K562 (cell line): Measurements from ENCODE around the gene LTBP2. TPM values are rescaled to one million over a fixed set of nuclear protein-coding genes. Genes with fewer than 3 reads are reported as not detected.

Experiments
- ATAC-seq: fragments of 200-7000 bp; cut with Tn5 transposase; 3 replicates; pipeline ENCODE4 v1.9.1; 2020; ENCODE audit warnings: moderate library complexity
- BruUV-seq: library from RNA; stranded (reverse); fragments of 400-500 nt; replicated peaks from 2 replicates; lab custom pipeline; 2021; lab: Mats Ljungman, UMichigan
- CTCF ChIA-PET: fragments of 300-600 bp; formaldehyde crosslinking; extraction: SDS; loops from one replicate; lab custom pipeline; 2021; ENCODE audit warnings: low intra/inter-chr PET ratio; lab: Yijun Ruan, JAX
- POLR2A ChIA-PET: fragments of 300-600, 350-650 bp; sonication (Branson Sonifier 250); formaldehyde crosslinking; extraction: SDS; loops from one replicate; lab custom pipeline; 2021; ENCODE audit warnings: antibody characterized with exemption, inconsistent platforms; lab: Yijun Ruan, JAX
- DNase-seq, 4 experiments: peaks; one replicate each; pipeline versions ENCODE4 v3.0.0 to v3.0.0-alpha.2; 2011 to 2018; ENCODE audit warnings: low spot score in 3 of 4, mixed read lengths in 3 of 4; ENCODE audit errors: extremely low read depth in 1 of 4
- FAIRE-seq: peaks from 2 replicates; lab custom pipeline; 2011; peaks lifted over from hg19 to GRCh38; lab: Jason Lieb, UNC
- H2AFZ ChIP-seq: 2 replicates; pipeline ENCODE4 v1.6.0; 2011; ENCODE audit warnings: low read depth, low read length, control low read depth, inconsistent platforms
- H3K27ac ChIP-seq: fragments of 200-600 bp; 3 replicates; pipeline ENCODE4 v1.8.0; 2011; ENCODE audit warnings: low read depth, mild to moderate bottlenecking, control low read depth, inconsistent platforms, low read length, moderate library complexity, mixed read lengths; ENCODE audit errors: extremely low read depth
- H3K27me3 ChIP-seq, 2 experiments: fragments of 300-600 bp in 1 of 2; 2 replicates in 1 of 2; 3 replicates in 1 of 2; pipeline versions ENCODE4 v1.6.0 to v1.8.0; 2011; ENCODE audit warnings: inconsistent platforms in 2 of 2, low read length in 2 of 2, mild to moderate bottlenecking in 1 of 2, mixed read lengths in 1 of 2, moderate library complexity in 1 of 2; ENCODE audit not compliant: control insufficient read depth in 2 of 2, insufficient read depth in 2 of 2
- H3K36me3 ChIP-seq: fragments of 300-600 bp; 3 replicates; pipeline ENCODE4 v1.8.0; 2011; ENCODE audit warnings: mild to moderate bottlenecking, low read length, inconsistent platforms; ENCODE audit not compliant: control insufficient read depth, insufficient read depth
- H3K4me1 ChIP-seq, 2 experiments: fragments of 200-600 bp in 1 of 2; replicated peaks in 1 of 2; 2 replicates in 1 of 2; 3 replicates in 1 of 2; pipeline versions ENCODE4 v1.5.1 to v1.8.0; 2011; ENCODE audit warnings: inconsistent platforms in 2 of 2, low read length in 2 of 2, mild to moderate bottlenecking in 1 of 2, mixed read lengths in 1 of 2, moderate library complexity in 1 of 2; ENCODE audit not compliant: control insufficient read depth in 2 of 2, insufficient read depth in 2 of 2
- H3K4me2 ChIP-seq: 2 replicates; pipeline ENCODE4 v1.6.1; 2011; ENCODE audit warnings: low read length, control low read depth, inconsistent platforms, mixed read lengths; ENCODE audit not compliant: insufficient read depth
- H3K4me3 ChIP-seq: fragments of 200-600 bp; sonication (generic), shearing (Covaris generic); 2 replicates; pipeline ENCODE4 v1.5.1; 2016; ENCODE audit warnings: control low read depth, inconsistent platforms
- H3K79me2 ChIP-seq: fragments of 200-600 bp; 3 replicates; pipeline ENCODE4 v1.8.0; 2011; ENCODE audit warnings: low read length, inconsistent platforms; ENCODE audit not compliant: control insufficient read depth, insufficient read depth
- H3K9ac ChIP-seq, 2 experiments: 2 replicates each; pipeline versions ENCODE4 v1.6.0 to v1.6.1; 2011; ENCODE audit warnings: low read depth in 2 of 2, low read length in 2 of 2, control low read depth in 1 of 2, inconsistent platforms in 1 of 2, mild to moderate bottlenecking in 1 of 2, mixed read lengths in 1 of 2; ENCODE audit not compliant: insufficient read depth in 1 of 2
- H3K9me1 ChIP-seq: one replicate; pipeline ENCODE4 v1.6.0; 2011; ENCODE audit warnings: inconsistent platforms, mild to moderate bottlenecking, low read length, moderate library complexity; ENCODE audit not compliant: control insufficient read depth, insufficient read depth
- H3K9me3 ChIP-seq: replicated peaks from 2 replicates; pipeline ENCODE4 v1.5.1; 2011; ENCODE audit warnings: low read depth, low read length, inconsistent platforms; ENCODE audit not compliant: control insufficient read depth, insufficient read depth
- H4K20me1 ChIP-seq: replicated peaks from 2 replicates; pipeline ENCODE4 v1.6.1; 2011; ENCODE audit warnings: low read length, inconsistent platforms, mixed read lengths; ENCODE audit not compliant: control insufficient read depth, insufficient read depth
- CGGBP1 ChIP-seq: fragments of 250-450 bp; sonication (Bioruptor Pico); IDR thresholded peaks from 2 replicates; pipeline ENCODE4 v1.9.0; 2021; ENCODE audit warnings: mild to moderate bottlenecking
- HMBOX1 ChIP-seq: sonication (generic); IDR thresholded peaks from 2 replicates; pipeline ENCODE4 v1.6.1; 2016
- HNRNPL ChIP-seq: fragments of 200-400 bp; formaldehyde crosslinking; IDR thresholded peaks from 2 replicates; pipeline ENCODE4 v1.6.1; 2017; ENCODE audit warnings: low read depth, mild to moderate bottlenecking, low read length
- HSF4 ChIP-seq: fragments of 250-450 bp; sonication (Bioruptor Pico); IDR thresholded peaks from 2 replicates; pipeline ENCODE4 v2.1.2; 2022; ENCODE audit warnings: mild to moderate bottlenecking, moderate library complexity, borderline replicate concordance
- KLF6 ChIP-seq: fragments of 250-450 bp; sonication (Bioruptor Pico); IDR thresholded peaks from 2 replicates; pipeline ENCODE4 v1.4.0; 2020; ENCODE audit warnings: mild to moderate bottlenecking, moderate library complexity, borderline replicate concordance
- PBX2 ChIP-seq, 2 experiments: IDR thresholded peaks in 1 of 2; conservative IDR thresholded peaks in 1 of 2; 2 replicates each; pipeline ENCODE4 v1.6.1; 2016; ENCODE audit warnings: low read depth in 2 of 2, mild to moderate bottlenecking in 1 of 2, missing compliant biosample characterization in 1 of 2, missing genetic modification characterization in 1 of 2, moderate library complexity in 1 of 2
- POLR2G ChIP-seq: fragments of 200-400 bp; formaldehyde crosslinking; IDR thresholded peaks from 2 replicates; pipeline ENCODE4 v1.6.1; 2017; ENCODE audit warnings: low read depth, mild to moderate bottlenecking, antibody characterized with exemption, low read length, moderate library complexity
- TFAM ChIP-seq: fragments of 250-450 bp; sonication (Bioruptor Pico); conservative IDR thresholded peaks from 2 replicates; pipeline ENCODE4 v1.5.0; 2021; ENCODE audit warnings: mild to moderate bottlenecking, moderate library complexity
- ZNF398 ChIP-seq: fragments of 250-450 bp; sonication (Bioruptor Pico); IDR thresholded peaks from 2 replicates; pipeline ENCODE4 v1.8.0; 2021; ENCODE audit warnings: moderate library complexity, mild to moderate bottlenecking, inconsistent platforms
- ZNF609 ChIP-seq: sonication (generic); formaldehyde crosslinking; IDR thresholded peaks from 2 replicates; pipeline ENCODE4 v1.8.1; 2023; ENCODE audit warnings: missing genetic modification reagents, mild to moderate bottlenecking, borderline replicate concordance
- WGBS: fragments of 100-300 bp; shearing (Covaris generic); methylation state at CpG from one replicate; pipeline ENCODE4 v1.1.6; 2016; ENCODE audit warnings: low coverage, mixed read lengths; ENCODE audit not compliant: insufficient coverage; ENCODE audit errors: missing lambda C conversion rate; 5-methylcytosine and 5-hydroxymethylcytosine counted together
- in situ Hi-C: fragments of 300-500 bp; cut with MboI; formaldehyde crosslinking; loops from 4 replicates; pipeline ENCODE4 v1.15.0; 2018; ENCODE audit warnings: inconsistent platforms, mixed read lengths
- intact Hi-C: fragments of 100-400 bp; cut with micrococcal nuclease; formaldehyde crosslinking; loops from 2 replicates; pipeline ENCODE4 v1.14.2; 2022
- polyA plus RNA-seq, 8 experiments: library from polyadenylated mRNA; depleted of rRNA in 4 of 8; stranded (reverse) in 5 of 8; unstranded in 3 of 8; fragments of >200 nt; fragmentation: Nextera tagmentation in 2 of 8; fragmentation: Illumina TruSeq in 1 of 8; extraction: Ambion mirVana in 2 of 8; extraction: Trizol in 1 of 8; gene quantifications; 2 replicates each; pipeline versions ENCODE4 v1.2.1 to v1.2.3, GENCODE V29; 2011 to 2014; ENCODE audit warnings: inconsistent platforms in 1 of 8, missing spikeins in 1 of 8
- total RNA-seq, 7 experiments: library from RNA; depleted of rRNA in 6 of 7; stranded (reverse); fragments of >200 nt in 6 of 7; fragmentation: Illumina TruSeq in 2 of 7; extraction: Trizol in 2 of 7; gene quantifications; 2 replicates each; pipeline versions ENCODE4 v1.2.1 to v1.2.3, GENCODE V29; 2011 to 2021; ENCODE audit warnings: low replicate concordance in 1 of 7

LTBP2 gene
- total and polyA plus RNA-seq, 9 of the 15 experiments (the other 6 are each of a cell fraction or from before 2014, with no cell fraction given): under 0.01 to 0.18 (median 0.03) TPM; not detected in 3

- Histone ChIP-seq H3K36me3 (no peaks in the 10 kb centered on the region), H2AFZ (no peak overlapping the region), H3K79me2 (no peaks in the 10 kb centered on the region), H3K9me3 (no peaks in the 10 kb centered on the region), H3K27ac (no peak overlapping the region), H3K4me1 (no peaks in the 10 kb centered on the region; a peak in 1 of 5 replicates), H4K20me1 (no peaks in the 10 kb centered on the region), H3K9ac (no peak overlapping the region), H3K4me3 (no peak overlapping the region), H3K9me1 (no peaks in the 10 kb centered on the region), H3K4me2 (no peak overlapping the region), H3K27me3 (peaks cover 0 to 27% of the 10 kb centered on the region in 2 experiments; a peak in 2 of 5 replicates)
- DNase-seq (no peak), FAIRE-seq (no peak), ATAC-seq (no peak)
- in situ Hi-C loops (no loop called here), intact Hi-C loops (no loop called here)
- ChIA-PET CTCF (no interaction called here), POLR2A (no interaction called here)
- WGBS: 0% methylated on average over 3 of the region's 3 CpGs
- BruUV-seq: no TSS peak
- TF ChIP-seq CGGBP1 (CRISPR knock-in tag) (no peak), KLF6 (CRISPR knock-in tag) (no peak), HSF4 (CRISPR knock-in tag) (no peak), POLR2G (no peak), ZNF398 (CRISPR knock-in tag) (no peak), ZNF609 (CRISPR knock-in tag) (no peak), HMBOX1 (no peak), TFAM (CRISPR knock-in tag) (no peak), PBX2 (CRISPR knock-in tag; IDR thresholded peaks at IDR 0.05; ENCODE audit: low read depth) (no peak), PBX2 (tag; conservative IDR thresholded peaks at IDR 0.05; ENCODE audit: low read depth) (no peak), HNRNPL (no peak)
Measured at GRCh38 chr14:74468513-74468912, 143.5 kb downstream of the LTBP2 start.
